ELF-1 (cell line): Measurements from ENCODE around the gene ASL.
"Not testable (repeated sequence)": the region's sequence is repeated elsewhere in the genome, so short reads cannot be mapped to it uniquely, and the experiment has no call there.

Source experiments
- DNase-seq: peaks from one replicate; pipeline ENCODE4 v3.0.0-alpha.2; 2016; ENCODE audit warnings: low read depth, low spot score

Gene ASL

GRCh38 chr7:66119245-66119850, 43.7 kb downstream of the ASL start:
- DNase-seq, result no peak

GRCh38 chr7:66123175-66123528, 47.5 kb downstream of the ASL start:
- DNase-seq, result no peak

GRCh38 chr7:66124569-66124861, 48.9 kb downstream of the ASL start:
- not testable (repeated sequence) for DNase-seq

GRCh38 chr7:66125052-66125694, 49.6 kb downstream of the ASL start:
- DNase-seq, result no peak

- DNase-seq, result not testable (repeated sequence)
Observed at GRCh38 chr7:66125781-66126352, 50.2 kb downstream of the ASL start.

- not testable (repeated sequence) for DNase-seq
Observed at GRCh38 chr7:66127172-66127571, 51.6 kb downstream of the ASL start.

- DNase-seq, result no peak
Observed at GRCh38 chr7:66138994-66139752, 63.6 kb downstream of the ASL start.

- DNase-seq, result peak; percentile 32
Observed at GRCh38 chr7:66140924-66141323, 65.3 kb downstream of the ASL start.

GRCh38 chr7:66142334-66142733, 66.7 kb downstream of the ASL start:
- no peak for DNase-seq

- DNase-seq, result no peak
Observed at GRCh38 chr7:66142996-66143395, 67.4 kb downstream of the ASL start.
